GM12878 (cell line): ENCODE measurements around the gene LTV1. TPM values are rescaled to one million over a fixed set of nuclear protein-coding genes. Genes with fewer than 3 reads are reported as not detected.

ENCODE experiments used
- ATAC-seq: fragments of 200-7000 bp; cut with Tn5 transposase; 3 replicates; pipeline ENCODE4 v1.9.1; 2020; ENCODE audit warnings: mild to moderate bottlenecking, moderate library complexity
- BruUV-seq: library from RNA; stranded (reverse); fragments of 400-500 nt; replicated peaks from 2 replicates; lab custom pipeline; 2021; lab: Mats Ljungman, UMichigan
- CTCF ChIA-PET: fragments of 300-600 bp; sonication (Branson Sonifier 250); formaldehyde crosslinking; extraction: SDS; loops from one replicate; lab custom pipeline; 2021; ENCODE audit warnings: inconsistent platforms; lab: Yijun Ruan, JAX
- POLR2A ChIA-PET: fragments of 350-600 bp; formaldehyde crosslinking; extraction: SDS; loops from one replicate; lab custom pipeline; 2021; ENCODE audit warnings: inconsistent platforms; lab: Charles Lee
- RAD21 ChIA-PET: fragments of 300-600 bp; sonication (Branson Sonifier 250); formaldehyde crosslinking; loops from one replicate; lab custom pipeline; 2023; ENCODE audit warnings: antibody characterized with exemption; ENCODE audit not compliant: unreplicated experiment; lab: Charles Lee
- SMC1A ChIA-PET: fragments of 300-600 bp; sonication (Branson Sonifier 250); formaldehyde crosslinking; loops from one replicate; lab custom pipeline; 2023; ENCODE audit not compliant: unreplicated experiment, uncharacterized antibody; lab: Charles Lee
- DNase-seq: peaks from one replicate; pipeline ENCODE4 v3.0.0-alpha.2; 2011; ENCODE audit warnings: low read depth, low spot score
- FAIRE-seq: peaks from 3 replicates; lab custom pipeline; 2011; peaks lifted over from hg19 to GRCh38; lab: Jason Lieb, UNC
- H2AFZ ChIP-seq: 2 replicates; pipeline ENCODE4 v1.6.0; 2011; ENCODE audit warnings: low read depth, low read length, control low read depth; ENCODE audit not compliant: control insufficient read depth
- H3K27ac ChIP-seq: 2 replicates; pipeline ENCODE4 v1.5.1; 2011; ENCODE audit warnings: control low read depth; ENCODE audit not compliant: control insufficient read depth, insufficient read depth
- H3K27me3 ChIP-seq, 2 experiments: replicated peaks in 1 of 2; 2 replicates each; pipeline versions ENCODE4 v1.6.0 to v1.6.1; 2011; ENCODE audit warnings: low read length in 1 of 2; ENCODE audit not compliant: control insufficient read depth in 2 of 2, insufficient read depth in 2 of 2
- H3K36me3 ChIP-seq, 2 experiments: 2 replicates each; pipeline ENCODE4 v1.5.1; 2011; ENCODE audit warnings: low read length in 1 of 2; ENCODE audit not compliant: control insufficient read depth in 2 of 2, insufficient read depth in 2 of 2
- H3K4me1 ChIP-seq: 2 replicates; pipeline ENCODE4 v1.6.1; 2011; ENCODE audit warnings: mild to moderate bottlenecking, low read length, moderate library complexity, mixed read lengths; ENCODE audit not compliant: control insufficient read depth, insufficient read depth
- H3K4me2 ChIP-seq: 2 replicates; pipeline ENCODE4 v1.6.0; 2011; ENCODE audit warnings: control low read depth; ENCODE audit not compliant: control insufficient read depth, insufficient read depth
- H3K4me3 ChIP-seq: fragments of 200-600 bp; sonication (generic); 2 replicates; pipeline ENCODE4 v1.5.1; 2016
- H3K79me2 ChIP-seq: 2 replicates; pipeline ENCODE4 v1.6.0; 2011; ENCODE audit warnings: low read length; ENCODE audit not compliant: control insufficient read depth, insufficient read depth
- H3K9ac ChIP-seq: 2 replicates; pipeline ENCODE4 v1.8.0; 2011; ENCODE audit warnings: low read length, control low read depth, mixed read lengths; ENCODE audit not compliant: control insufficient read depth, insufficient read depth
- H3K9me3 ChIP-seq: replicated peaks from 3 replicates; pipeline ENCODE4 v1.5.1; 2011; ENCODE audit warnings: mild to moderate bottlenecking, low read length; ENCODE audit not compliant: control insufficient read depth, insufficient read depth
- H4K20me1 ChIP-seq: 2 replicates; pipeline ENCODE4 v1.6.0; 2011; ENCODE audit not compliant: control insufficient read depth, insufficient read depth
- CBFB ChIP-seq: IDR thresholded peaks from 2 replicates; pipeline ENCODE4 v1.6.1; 2016; ENCODE audit warnings: antibody characterized with exemption, low read depth
- CHD1 ChIP-seq: IDR thresholded peaks from 2 replicates; pipeline ENCODE4 v1.6.1; 2012; ENCODE audit warnings: low read depth, low read length, improper control_type of control experiment
- DPF2 ChIP-seq: fragments of 450-650 bp; IDR thresholded peaks from 2 replicates; pipeline ENCODE4 v1.6.1; 2017; ENCODE audit warnings: mild to moderate bottlenecking
- FOS ChIP-seq: IDR thresholded peaks from 3 replicates; pipeline ENCODE4 v1.6.1; 2011; ENCODE audit warnings: borderline replicate concordance; ENCODE audit not compliant: insufficient read length; ENCODE audit errors: extremely low read depth
- IRF5 ChIP-seq: fragments of 450-650 bp; IDR thresholded peaks from 2 replicates; pipeline ENCODE4 v1.6.1; 2017; ENCODE audit warnings: borderline replicate concordance
- LARP7 ChIP-seq: fragments of 450-650 bp; IDR thresholded peaks from 2 replicates; pipeline ENCODE4 v1.6.1; 2017; ENCODE audit warnings: mild to moderate bottlenecking
- SIN3A ChIP-seq: IDR thresholded peaks from 2 replicates; pipeline ENCODE4 v1.6.1; 2012; ENCODE audit warnings: low read depth, low read length, improper control_type of control experiment
- SP1 ChIP-seq: IDR thresholded peaks from one replicate; pipeline ENCODE4 v1.6.1; 2011; ENCODE audit warnings: low read depth, low read length
- TCF3 ChIP-seq: IDR thresholded peaks from 2 replicates; pipeline ENCODE4 v1.6.1; 2012; ENCODE audit warnings: low read depth, mild to moderate bottlenecking, low read length, borderline replicate concordance; ENCODE audit not compliant: insufficient read depth
- ZSCAN29 ChIP-seq: fragments of 450-650 bp; IDR thresholded peaks from 2 replicates; pipeline ENCODE4 v1.6.1; 2017; ENCODE audit warnings: mild to moderate bottlenecking, moderate library complexity
- WGBS: methylation state at CpG from one replicate; pipeline ENCODE4 v1.1.6; 2016; ENCODE audit warnings: low lambda C conversion rate; ENCODE audit not compliant: insufficient replicate concordance, insufficient coverage; ENCODE audit errors: missing lambda C conversion rate; 5-methylcytosine and 5-hydroxymethylcytosine counted together
- in situ Hi-C: fragments of 300-500 bp; cut with MboI; formaldehyde crosslinking; loops from 9 replicates; pipeline ENCODE4 v1.14.3; 2018; ENCODE audit warnings: mixed read lengths
- intact Hi-C: fragments of 100-400 bp; cut with micrococcal nuclease; formaldehyde crosslinking; loops from one replicate; pipeline ENCODE4 v1.14.2; 2022; ENCODE audit not compliant: unreplicated experiment
- polyA plus RNA-seq, 11 experiments: library from polyadenylated mRNA; depleted of rRNA in 4 of 11; unstranded in 6 of 11; stranded (reverse) in 5 of 11; fragments of >200 nt; fragmentation: Nextera tagmentation in 4 of 11; fragmentation: Illumina TruSeq in 1 of 11; extraction: Ambion mirVana in 4 of 11; extraction: Trizol in 1 of 11; gene quantifications; 1 replicate in 1 of 11; 2 replicates in 10 of 11; pipeline versions ENCODE4 v1.2.1 to v1.2.3, GENCODE V29; 2011 to 2016; ENCODE audit warnings: inconsistent platforms in 2 of 11, missing spikeins in 2 of 11, low read depth in 1 of 11
- total RNA-seq, 4 experiments: library from RNA; depleted of rRNA in 3 of 4; stranded (reverse); fragments of >200 nt in 3 of 4; fragmentation: Illumina TruSeq in 1 of 4; extraction: Trizol in 1 of 4; gene quantifications; 2 replicates each; pipeline versions ENCODE4 v1.2.1 to v1.2.3, GENCODE V29; 2013 to 2021
- TF ChIP-seq, protein P1 (sequence below): fragments of 450-650 bp; IDR thresholded peaks from 2 replicates; pipeline ENCODE4 v1.6.1; 2018; ENCODE audit warnings: borderline replicate concordance, mild to moderate bottlenecking; ENCODE audit not compliant: partially characterized antibody
- TF ChIP-seq, protein P2 (sequence below): IDR thresholded peaks from 2 replicates; pipeline ENCODE4 v1.6.1; 2012; ENCODE audit warnings: low read depth, low read length, improper control_type of control experiment
- TF ChIP-seq, protein P3 (sequence below): fragments of 450-650 bp; IDR thresholded peaks from 2 replicates; pipeline ENCODE4 v1.6.1; 2016; ENCODE audit warnings: mild to moderate bottlenecking

The LTV1 gene
- total and polyA plus RNA-seq, 10 of the 15 experiments (the other 5 are each of a cell fraction or from before 2014, with no cell fraction given) = 22.3 to 66.4 (median 52.0) TPM

DNA sequence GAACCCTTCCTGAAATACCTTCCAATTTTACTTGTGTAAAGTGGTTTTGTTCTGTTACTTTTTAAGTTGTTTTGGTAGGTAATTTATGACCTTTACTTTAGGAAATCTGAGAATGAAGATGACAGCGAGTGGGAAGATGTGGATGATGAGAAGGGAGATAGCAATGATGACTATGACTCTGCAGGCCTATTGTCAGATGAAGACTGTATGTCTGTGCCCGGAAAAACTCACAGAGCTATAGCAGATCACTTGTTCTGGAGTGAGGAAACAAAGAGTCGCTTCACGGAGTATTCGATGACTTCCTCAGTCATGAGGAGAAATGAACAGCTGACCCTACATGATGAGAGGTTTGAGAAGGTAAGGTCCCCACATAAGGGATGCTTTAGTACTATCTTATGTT lies 14.5 kb downstream of the LTV1 start (continued):
- TF ChIP-seq, protein P1, sequence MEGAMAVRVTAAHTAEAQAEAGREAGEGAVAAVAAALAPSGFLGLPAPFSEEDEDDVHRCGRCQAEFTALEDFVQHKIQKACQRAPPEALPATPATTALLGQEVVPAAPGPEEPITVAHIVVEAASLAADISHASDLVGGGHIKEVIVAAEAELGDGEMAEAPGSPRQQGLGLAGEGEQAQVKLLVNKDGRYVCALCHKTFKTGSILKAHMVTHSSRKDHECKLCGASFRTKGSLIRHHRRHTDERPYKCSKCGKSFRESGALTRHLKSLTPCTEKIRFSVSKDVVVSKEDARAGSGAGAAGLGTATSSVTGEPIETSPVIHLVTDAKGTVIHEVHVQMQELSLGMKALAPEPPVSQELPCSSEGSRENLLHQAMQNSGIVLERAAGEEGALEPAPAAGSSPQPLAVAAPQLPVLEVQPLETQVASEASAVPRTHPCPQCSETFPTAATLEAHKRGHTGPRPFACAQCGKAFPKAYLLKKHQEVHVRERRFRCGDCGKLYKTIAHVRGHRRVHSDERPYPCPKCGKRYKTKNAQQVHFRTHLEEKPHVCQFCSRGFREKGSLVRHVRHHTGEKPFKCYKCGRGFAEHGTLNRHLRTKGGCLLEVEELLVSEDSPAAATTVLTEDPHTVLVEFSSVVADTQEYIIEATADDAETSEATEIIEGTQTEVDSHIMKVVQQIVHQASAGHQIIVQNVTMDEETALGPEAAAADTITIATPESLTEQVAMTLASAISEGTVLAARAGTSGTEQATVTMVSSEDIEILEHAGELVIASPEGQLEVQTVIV = no peak
- TF ChIP-seq SP1 (no peak), FOS (no peak), CBFB (no peak), LARP7 (no peak), DPF2 (no peak), SIN3A (no peak)
- TF ChIP-seq, all 136 proteins: peak for 0

- SMC1A ChIA-PET = interaction anchor here (0.6 to 1.7 kb wide), 2 partner anchors 42 to 304 kb away, joined by 3 to 4 read pairs; no protein-coding TSS in a partner anchor
- Histone ChIP-seq H3K9ac (no peak overlapping the region), H3K4me2 (no peak overlapping the region), H3K9me3 (no peaks in the 10 kb centered on the region; the same call in 1 of the 3 replicates), H3K27me3 (no peaks in the 10 kb centered on the region), H3K4me3 (no peak overlapping the region), H2AFZ (no peak overlapping the region), H3K36me3 (peaks cover 12 to 31% of the 10 kb centered on the region in 2 experiments), H4K20me1 (no peaks in the 10 kb centered on the region), H3K27ac (no peak overlapping the region), H3K79me2 (no peaks in the 10 kb centered on the region), H3K4me1 (no peaks in the 10 kb centered on the region)
- FAIRE-seq (no peak), ATAC-seq (no peak), DNase-seq (no peak)
- WGBS = 96% methylated on average over 3 of the region's 3 CpGs
- intact Hi-C loops = no loop called here
- BruUV-seq = no TSS peak
- in situ Hi-C loops = no loop called here
- POLR2A ChIA-PET = interaction anchor here (0.6 kb wide), 1 partner anchor 316 kb away, joined by 3 read pairs; no protein-coding TSS in a partner anchor
- CTCF ChIA-PET = interaction anchor here (0.6 to 0.7 kb wide), 4 partner anchors 26 to 1089 kb away, joined by 3 to 4 read pairs (median 3); no protein-coding TSS in a partner anchor
- RAD21 ChIA-PET = no interaction called here
- TF ChIP-seq CHD1 (no peak), IRF5 (no peak), TCF3 (no peak), ZSCAN29 (no peak)
- TF ChIP-seq, protein P2, sequence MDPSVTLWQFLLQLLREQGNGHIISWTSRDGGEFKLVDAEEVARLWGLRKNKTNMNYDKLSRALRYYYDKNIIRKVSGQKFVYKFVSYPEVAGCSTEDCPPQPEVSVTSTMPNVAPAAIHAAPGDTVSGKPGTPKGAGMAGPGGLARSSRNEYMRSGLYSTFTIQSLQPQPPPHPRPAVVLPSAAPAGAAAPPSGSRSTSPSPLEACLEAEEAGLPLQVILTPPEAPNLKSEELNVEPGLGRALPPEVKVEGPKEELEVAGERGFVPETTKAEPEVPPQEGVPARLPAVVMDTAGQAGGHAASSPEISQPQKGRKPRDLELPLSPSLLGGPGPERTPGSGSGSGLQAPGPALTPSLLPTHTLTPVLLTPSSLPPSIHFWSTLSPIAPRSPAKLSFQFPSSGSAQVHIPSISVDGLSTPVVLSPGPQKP = no peak
- TF ChIP-seq, protein P3, sequence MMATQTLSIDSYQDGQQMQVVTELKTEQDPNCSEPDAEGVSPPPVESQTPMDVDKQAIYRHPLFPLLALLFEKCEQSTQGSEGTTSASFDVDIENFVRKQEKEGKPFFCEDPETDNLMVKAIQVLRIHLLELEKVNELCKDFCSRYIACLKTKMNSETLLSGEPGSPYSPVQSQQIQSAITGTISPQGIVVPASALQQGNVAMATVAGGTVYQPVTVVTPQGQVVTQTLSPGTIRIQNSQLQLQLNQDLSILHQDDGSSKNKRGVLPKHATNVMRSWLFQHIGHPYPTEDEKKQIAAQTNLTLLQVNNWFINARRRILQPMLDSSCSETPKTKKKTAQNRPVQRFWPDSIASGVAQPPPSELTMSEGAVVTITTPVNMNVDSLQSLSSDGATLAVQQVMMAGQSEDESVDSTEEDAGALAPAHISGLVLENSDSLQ = no peak
Observed at GRCh38 chr6:143859891-143860660, 16.9 kb downstream of the LTV1 start.
